CD4-positive, CD25-positive, alpha-beta regulatory T cell (primary cell): ENCODE results near the gene SSC4D. TPM values are rescaled to one million over a fixed set of nuclear protein-coding genes. Genes with fewer than 3 reads are reported as not detected.

Source experiments
- ATAC-seq, 2 donors: fragments of 150-1000 bp; cut with Tn5 transposase; one replicate each; pipeline ENCODE4 v1.10.0; 2021; ENCODE audit warnings: low read depth in 2 of 2, moderate number of reproducible peaks in 2 of 2, moderate library complexity in 1 of 2
- DNase-seq, 3 donors: peaks; one replicate each; pipeline versions ENCODE4 v3.0.0 to v3.0.0-alpha.2; 2012 to 2022; ENCODE audit warnings: mixed read lengths in 1 of 3
- H3K27ac ChIP-seq: one replicate; pipeline ENCODE4 v1.7.0; 2013; ENCODE audit warnings: mild to moderate bottlenecking, low read length; ENCODE audit not compliant: insufficient read depth, poor library complexity, severe bottlenecking
- H3K27me3 ChIP-seq: one replicate; pipeline ENCODE4 v1.7.0; 2013; ENCODE audit warnings: low read length; ENCODE audit not compliant: control insufficient read depth, insufficient read depth
- H3K36me3 ChIP-seq: one replicate; pipeline ENCODE4 v1.7.0; 2013; ENCODE audit warnings: mild to moderate bottlenecking, low read length, moderate library complexity; ENCODE audit not compliant: control insufficient read depth, insufficient read depth
- H3K4me1 ChIP-seq: 2 replicates; pipeline ENCODE4 v1.7.0; 2013; ENCODE audit warnings: mild to moderate bottlenecking, low read length; ENCODE audit not compliant: insufficient read depth, control insufficient read depth, poor library complexity, severe bottlenecking
- H3K4me3 ChIP-seq: one replicate; pipeline ENCODE4 v1.7.0; 2013; ENCODE audit warnings: low read depth, mild to moderate bottlenecking, low read length, moderate library complexity
- H3K9me3 ChIP-seq, 2 experiments: 1 replicate in 1 of 2; 2 replicates in 1 of 2; pipeline ENCODE4 v1.7.0; 2013; ENCODE audit warnings: low read length in 2 of 2, mild to moderate bottlenecking in 1 of 2, moderate library complexity in 1 of 2; ENCODE audit not compliant: control insufficient read depth in 2 of 2
- H3K27ac Mint-ChIP-seq, 3 donors: one replicate each; pipeline ENCODE4 v1.8.0; 2020 to 2022; ENCODE audit warnings: mild to moderate bottlenecking in 3 of 3, mixed read lengths in 3 of 3, moderate library complexity in 2 of 3
- H3K27me3 Mint-ChIP-seq: one replicate; pipeline ENCODE4 v1.8.0; 2022; ENCODE audit warnings: mild to moderate bottlenecking, mixed read lengths
- H3K36me3 Mint-ChIP-seq: one replicate; pipeline ENCODE4 v1.8.0; 2020; ENCODE audit warnings: mixed read lengths
- H3K4me1 Mint-ChIP-seq, 4 donors: one replicate each; pipeline ENCODE4 v1.8.0; 2020 to 2022; ENCODE audit warnings: mixed read lengths in 4 of 4, mild to moderate bottlenecking in 1 of 4
- H3K4me3 Mint-ChIP-seq, 4 donors: one replicate each; pipeline ENCODE4 v1.8.0; 2020 to 2022; ENCODE audit warnings: mild to moderate bottlenecking in 4 of 4, mixed read lengths in 4 of 4, moderate library complexity in 3 of 4
- H3K9me3 Mint-ChIP-seq, 7 donors: one replicate each; pipeline ENCODE4 v1.8.0; 2020 to 2022; ENCODE audit warnings: mixed read lengths in 7 of 7, mild to moderate bottlenecking in 3 of 7, moderate library complexity in 2 of 7
- polyA plus RNA-seq, 4 donors: library from polyadenylated mRNA; unstranded; fragments of 300-500 nt; fragmentation: Illumina TruSeq; gene quantifications; one replicate each; pipeline ENCODE4 v1.2.3, GENCODE V29; 2021
- total RNA-seq: library from RNA; stranded (reverse); gene quantifications from one replicate; pipeline ENCODE4 v1.2.3, GENCODE V29; 2022

The SSC4D gene
- total and polyA plus RNA-seq, 5 donors from 2014 or later: 0.25 to 0.65 TPM; not detected in 3

- Histone ChIP-seq H3K36me3 (peaks cover 44% of the 10 kb centered on the region), H3K4me3 (peak overlapping the region; percentile 18), H3K27ac (peak overlapping the region; percentile 17), H3K27me3 (no peaks in the 10 kb centered on the region), H3K4me1 (peaks cover 23% of the 10 kb centered on the region), H3K9me3 (no peaks in the 10 kb centered on the region)
- ATAC-seq: no peak
- H3K9me3 Mint-ChIP-seq: peaks cover 0 to 3% (median 0%) of the 10 kb centered on the region in 7 donors
- H3K36me3 Mint-ChIP-seq: peaks cover 62% of the 10 kb centered on the region
- H3K27ac Mint-ChIP-seq: peak overlapping the region; percentile 25 to 92 (median 72)
- H3K4me3 Mint-ChIP-seq: peak overlapping the region; percentile 4 to 90 (median 72)
- H3K4me1 Mint-ChIP-seq: peaks cover 34 to 69% (median 55%) of the 10 kb centered on the region in 4 donors
- H3K27me3 Mint-ChIP-seq: no peaks in the 10 kb centered on the region
- peak in 1 of 3 donors; percentile 31 for DNase-seq
These were observed 62.7 kb downstream of the SSC4D start for GRCh38 chr7:76346778-76347177.

GRCh38 chr7:76346097-76346496 is 63.4 kb downstream of the SSC4D start:
- Mint-ChIP-seq H3K27me3 (no peaks in the 10 kb centered on the region), H3K36me3 (peaks cover 63% of the 10 kb centered on the region), H3K9me3 (peaks cover 0 to 3% (median 0%) of the 10 kb centered on the region in 7 donors), H3K4me3 (peak overlapping the region in 1 of 4 donors; percentile 67), H3K4me1 (peaks cover 32 to 68% (median 53%) of the 10 kb centered on the region in 4 donors), H3K27ac (peak overlapping the region; percentile 20 to 92 (median 72))
- Histone ChIP-seq H3K4me3 (no peak overlapping the region), H3K4me1 (peaks cover 22% of the 10 kb centered on the region), H3K9me3 (no peaks in the 10 kb centered on the region), H3K36me3 (peaks cover 48% of the 10 kb centered on the region), H3K27ac (no peak overlapping the region), H3K27me3 (no peaks in the 10 kb centered on the region)
- DNase-seq: no peak
- no peak for ATAC-seq

GRCh38 chr7:76343931-76344321 is 65.6 kb downstream of the SSC4D start:
- no peak overlapping the region for H3K4me3 Mint-ChIP-seq
- Histone ChIP-seq H3K27ac (no peak overlapping the region), H3K4me1 (peaks cover 22% of the 10 kb centered on the region), H3K27me3 (no peaks in the 10 kb centered on the region), H3K9me3 (no peaks in the 10 kb centered on the region), H3K36me3 (peaks cover 42% of the 10 kb centered on the region), H3K4me3 (no peak overlapping the region)
- peaks cover 65% of the 10 kb centered on the region for H3K36me3 Mint-ChIP-seq
- H3K27ac Mint-ChIP-seq: peak overlapping the region in 1 of 3 donors; percentile 48
- ATAC-seq: no peak
- peaks cover 0 to 3% (median 0%) of the 10 kb centered on the region in 7 donors for H3K9me3 Mint-ChIP-seq
- no peaks in the 10 kb centered on the region for H3K27me3 Mint-ChIP-seq
- H3K4me1 Mint-ChIP-seq: peaks cover 39 to 76% (median 60%) of the 10 kb centered on the region in 4 donors
- no peak for DNase-seq

GRCh38 chr7:76343294-76343930 is 66.1 kb downstream of the SSC4D start:
- H3K4me1 Mint-ChIP-seq: peaks cover 40 to 81% (median 63%) of the 10 kb centered on the region in 4 donors
- H3K4me1 ChIP-seq: peaks cover 22% of the 10 kb centered on the region

DNA sequence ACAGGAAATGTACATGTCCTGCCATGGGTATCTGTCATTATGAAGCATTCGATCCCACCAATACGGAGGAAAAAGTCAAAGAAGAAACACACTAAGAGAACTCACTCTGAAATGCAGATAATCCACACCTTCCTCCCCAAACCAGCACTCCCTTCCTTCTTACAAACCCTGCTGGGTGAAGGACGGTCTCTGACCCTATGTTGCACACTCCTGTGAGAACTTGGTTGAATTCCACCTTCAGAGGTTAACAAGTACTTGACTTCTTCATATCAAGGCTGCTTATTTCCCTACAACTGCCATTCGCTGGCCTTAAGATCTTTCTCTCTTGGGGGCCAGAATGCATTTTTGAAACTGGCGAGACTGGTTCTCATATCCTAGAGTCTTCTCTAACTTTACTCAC is 67.3 kb downstream of the SSC4D start:
- Mint-ChIP-seq H3K27me3 (no peaks in the 10 kb centered on the region), H3K9me3 (peaks cover 0 to 3% (median 0%) of the 10 kb centered on the region in 7 donors), H3K4me1 (peaks cover 41 to 77% (median 64%) of the 10 kb centered on the region in 4 donors), H3K4me3 (peak overlapping the region in 2 of 4 donors; percentile 3 to 14), H3K27ac (peak overlapping the region in 2 of 3 donors; percentile 42 to 47), H3K36me3 (peaks cover 60% of the 10 kb centered on the region)
- no peaks in the 10 kb centered on the region for H3K9me3 ChIP-seq
- ATAC-seq (no peak), DNase-seq (no peak)
- no peak overlapping the region for H3K4me3 ChIP-seq
- H3K27me3 ChIP-seq: no peaks in the 10 kb centered on the region
- peaks cover 42% of the 10 kb centered on the region for H3K36me3 ChIP-seq
- H3K27ac ChIP-seq: no peak overlapping the region
- H3K4me1 ChIP-seq: peaks cover 17% of the 10 kb centered on the region

More at GRCh38 chr7:76343294-76343930, 66.1 kb downstream of the SSC4D start:
- ATAC-seq (no peak), DNase-seq (no peak)
- peaks cover 0 to 3% (median 0%) of the 10 kb centered on the region in 7 donors for H3K9me3 Mint-ChIP-seq
- no peak overlapping the region for H3K4me3 Mint-ChIP-seq
- Histone ChIP-seq H3K27me3 (no peaks in the 10 kb centered on the region), H3K9me3 (no peaks in the 10 kb centered on the region), H3K36me3 (peaks cover 42% of the 10 kb centered on the region), H3K4me3 (no peak overlapping the region), H3K27ac (no peak overlapping the region)
- H3K27ac Mint-ChIP-seq: peak overlapping the region in 1 of 3 donors; percentile 48
- no peaks in the 10 kb centered on the region for H3K27me3 Mint-ChIP-seq
- peaks cover 65% of the 10 kb centered on the region for H3K36me3 Mint-ChIP-seq

DNA sequence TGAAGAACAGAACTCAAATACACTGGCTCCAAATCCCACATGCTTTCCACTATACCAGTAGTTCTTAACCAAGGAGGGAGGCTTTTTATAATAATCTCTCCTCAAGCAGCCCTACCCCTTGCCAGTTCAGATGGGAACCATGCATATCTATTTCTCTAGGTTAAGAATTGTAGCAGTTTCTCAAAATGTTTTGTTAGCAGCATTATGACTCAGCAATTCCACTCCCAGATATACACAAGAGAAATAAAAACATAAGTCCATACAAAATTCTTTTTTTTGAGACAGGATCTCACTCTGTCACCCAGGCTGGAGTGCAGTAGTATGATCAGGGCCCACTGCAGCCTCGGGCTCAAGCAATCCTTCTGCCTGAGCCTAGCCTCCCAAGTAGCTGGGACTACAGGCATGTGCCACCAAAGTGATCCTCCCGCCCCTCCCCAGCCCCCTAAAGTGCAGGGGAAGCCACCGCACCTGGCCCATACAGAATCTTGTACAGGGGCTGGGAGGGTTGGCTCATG is 68.8 kb downstream of the SSC4D start:
- DNase-seq (no peak), ATAC-seq (no peak)
- H3K9me3 Mint-ChIP-seq: no peaks in the 10 kb centered on the region
- H3K27ac Mint-ChIP-seq: peak overlapping the region; percentile 6 to 83 (median 57)
- peaks cover 41 to 70% (median 61%) of the 10 kb centered on the region in 4 donors for H3K4me1 Mint-ChIP-seq
- H3K4me1 ChIP-seq: peaks cover 9% of the 10 kb centered on the region
- no peaks in the 10 kb centered on the region for H3K27me3 ChIP-seq
- H3K27ac ChIP-seq: no peak overlapping the region
- H3K36me3 ChIP-seq: peaks cover 29% of the 10 kb centered on the region
- no peaks in the 10 kb centered on the region for H3K9me3 ChIP-seq
- H3K4me3 ChIP-seq: no peak overlapping the region
- H3K36me3 Mint-ChIP-seq: peaks cover 45% of the 10 kb centered on the region
- no peak overlapping the region for H3K4me3 Mint-ChIP-seq
- no peaks in the 10 kb centered on the region for H3K27me3 Mint-ChIP-seq
